WTC11 (cell line): ENCODE measurements around the gene FYN. TPM values are rescaled to one million over a fixed set of nuclear protein-coding genes. Genes with fewer than 3 reads are reported as not detected.

Experiments used
- ATAC-seq: fragments of 200-7000 bp; cut with Tn5 transposase; 2 replicates; pipeline ENCODE4 v1.10.0; 2021; ENCODE audit warnings: mild to moderate bottlenecking, moderate library complexity
- CTCF ChIA-PET: fragments of 300-600 bp; sonication (Branson Sonifier 250); formaldehyde crosslinking; loops from one replicate; lab custom pipeline; 2021; ENCODE audit warnings: antibody characterized with exemption; lab: Charles Lee
- POLR2A ChIA-PET: fragments of 350-600 bp; sonication (Branson Sonifier 250); formaldehyde crosslinking; loops from one replicate; lab custom pipeline; 2021; ENCODE audit warnings: antibody characterized with exemption; lab: Charles Lee
- DNase-seq: peaks from one replicate; pipeline ENCODE4 v3.0.0; 2021; ENCODE audit warnings: low spot score
- H3K27ac Mint-ChIP-seq: 2 replicates; pipeline ENCODE4 v1.8.0; 2021; ENCODE audit warnings: mixed read lengths
- H3K27me3 Mint-ChIP-seq: 2 replicates; pipeline ENCODE4 v1.8.0; 2021; ENCODE audit warnings: low read depth, mild to moderate bottlenecking, moderate library complexity, mixed read lengths
- H3K36me3 Mint-ChIP-seq: 2 replicates; pipeline ENCODE4 v1.8.0; 2021; ENCODE audit warnings: mixed read lengths
- H3K4me1 Mint-ChIP-seq: 2 replicates; pipeline ENCODE4 v1.8.0; 2022; ENCODE audit warnings: mixed read lengths
- H3K4me3 Mint-ChIP-seq: 2 replicates; pipeline ENCODE4 v1.8.0; 2021; ENCODE audit warnings: mild to moderate bottlenecking, moderate library complexity, mixed read lengths
- H3K9me3 Mint-ChIP-seq: 2 replicates; pipeline ENCODE4 v1.8.0; 2021; ENCODE audit warnings: mixed read lengths
- ETV6 ChIP-seq: sonication (generic); formaldehyde crosslinking; IDR thresholded peaks from 2 replicates; pipeline ENCODE4 v1.8.1; 2022; ENCODE audit warnings: mild to moderate bottlenecking, missing genetic modification reagents
- GABPB1 ChIP-seq: sonication (generic); formaldehyde crosslinking; IDR thresholded peaks from 2 replicates; pipeline ENCODE4 v1.8.1; 2023; ENCODE audit warnings: mild to moderate bottlenecking, missing genetic modification reagents
- GRHL2 ChIP-seq: fragments of 250-450 bp; sonication (Bioruptor Pico); IDR thresholded peaks from 2 replicates; pipeline ENCODE4 v1.8.0; 2022; ENCODE audit warnings: mild to moderate bottlenecking, moderate library complexity; ENCODE audit not compliant: insufficient replicate concordance, severe bottlenecking
- NFATC4 ChIP-seq: fragments of 250-450 bp; sonication (Bioruptor Pico); IDR thresholded peaks from 2 replicates; pipeline ENCODE4 v1.9.0; 2021; ENCODE audit warnings: mild to moderate bottlenecking
- OVOL2 ChIP-seq: fragments of 250-450 bp; sonication (Bioruptor Pico); IDR thresholded peaks from 2 replicates; pipeline ENCODE4 v1.9.0; 2021; ENCODE audit warnings: mild to moderate bottlenecking, borderline replicate concordance
- ZNF219 ChIP-seq: sonication (generic); formaldehyde crosslinking; IDR thresholded peaks from 2 replicates; pipeline ENCODE4 v1.8.0; 2023; ENCODE audit warnings: missing genetic modification reagents, mild to moderate bottlenecking, borderline replicate concordance
- ZNF396 ChIP-seq: fragments of 250-450 bp; sonication (Bioruptor Pico); IDR thresholded peaks from 2 replicates; pipeline ENCODE4 v1.8.0; 2021; ENCODE audit warnings: mild to moderate bottlenecking, moderate library complexity, borderline replicate concordance
- total RNA-seq: library from RNA; stranded (reverse); gene quantifications from 3 replicates; pipeline ENCODE4 v1.2.3, GENCODE V29; 2021
- TF ChIP-seq, protein P1 (sequence below): fragments of 250-450 bp; sonication (Bioruptor Pico); IDR thresholded peaks from 2 replicates; pipeline ENCODE4 v1.9.0; 2021; ENCODE audit warnings: moderate library complexity, mild to moderate bottlenecking, inconsistent platforms, borderline replicate concordance
- TF ChIP-seq, protein P2 (sequence below): sonication (generic); formaldehyde crosslinking; IDR thresholded peaks from 2 replicates; pipeline ENCODE4 v1.8.0; 2023; ENCODE audit warnings: missing genetic modification reagents, mild to moderate bottlenecking, borderline replicate concordance
- TF ChIP-seq, protein P3 (sequence below): sonication (generic); formaldehyde crosslinking; IDR thresholded peaks from 2 replicates; pipeline ENCODE4 v1.8.1; 2023; ENCODE audit warnings: mild to moderate bottlenecking, missing genetic modification reagents, borderline replicate concordance
- TF ChIP-seq, protein P4 (sequence below): sonication (generic); formaldehyde crosslinking; IDR thresholded peaks from 2 replicates; pipeline ENCODE4 v1.8.1; 2023; ENCODE audit warnings: mild to moderate bottlenecking, missing genetic modification reagents, moderate library complexity
- TF ChIP-seq, protein P5 (sequence below): fragments of 250-450 bp; sonication (Bioruptor Pico); IDR thresholded peaks from 2 replicates; pipeline ENCODE4 v1.8.0; 2021; ENCODE audit warnings: mild to moderate bottlenecking
- TF ChIP-seq, protein P6 (sequence below): sonication (generic); formaldehyde crosslinking; IDR thresholded peaks from 2 replicates; pipeline ENCODE4 v1.8.0; 2022; ENCODE audit warnings: mild to moderate bottlenecking, missing genetic modification reagents
- TF ChIP-seq, protein P7 (sequence below): sonication (generic); formaldehyde crosslinking; IDR thresholded peaks from 2 replicates; pipeline ENCODE4 v1.8.0; 2022; ENCODE audit warnings: mild to moderate bottlenecking, missing genetic modification reagents

The FYN gene
- total RNA-seq, 1 experiment from 2014 or later = 63.9 TPM

DNA sequence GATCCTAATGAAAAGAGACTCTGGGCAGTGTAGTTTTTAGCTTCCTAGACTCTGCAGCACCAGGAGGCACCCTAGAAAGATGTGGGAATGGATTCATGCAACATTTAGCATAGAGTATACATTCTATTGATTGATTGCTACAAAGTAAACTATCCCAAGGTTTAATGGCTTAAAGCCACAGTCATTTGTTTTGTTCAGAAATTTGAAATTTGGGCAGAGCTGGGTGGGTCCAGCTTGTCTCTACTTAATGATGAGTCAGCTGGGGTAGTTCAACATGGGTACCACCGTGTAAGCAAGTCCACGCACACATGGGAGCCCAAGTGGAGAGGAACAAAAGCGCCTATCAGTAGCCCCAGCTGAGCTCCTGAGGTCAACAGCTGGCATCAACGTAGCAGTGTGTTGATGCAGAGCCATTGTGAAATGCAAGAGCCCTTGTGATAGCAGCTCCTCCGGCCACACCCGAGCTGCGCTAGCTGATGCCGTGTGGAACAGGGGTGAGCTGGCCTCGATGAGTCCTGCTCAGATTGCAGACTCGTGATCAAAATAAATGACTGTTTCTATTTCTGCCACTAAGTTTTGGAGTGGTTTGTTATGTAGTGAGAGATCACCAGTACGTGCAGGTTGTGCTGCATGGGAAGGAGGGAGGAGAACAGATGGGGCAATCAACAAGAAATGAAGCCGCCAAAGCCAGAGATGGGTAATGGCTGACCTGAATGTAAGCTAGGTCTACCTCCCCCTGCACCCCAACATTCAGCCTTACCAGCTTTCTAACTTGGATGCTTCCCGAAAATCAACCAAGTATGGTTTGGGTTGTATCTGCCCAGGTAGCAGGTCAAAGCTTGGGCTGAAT lies 221.8 kb downstream of the FYN start:
- DNase-seq (no peak), ATAC-seq (no peak)
- ChIA-PET CTCF (interaction anchor here (0.5 to 1.7 kb wide), 3 partner anchors 9 to 392 kb away, joined by 3 to 7 read pairs (median 4); a partner anchor contains a TSS), POLR2A (interaction anchor here (1.3 kb wide), 1 partner anchor 169 kb away, joined by 6 read pairs; the partner anchor contains the start of gene REV3L)
- H3K4me3 Mint-ChIP-seq = no peak overlapping the region
- peaks cover 2% of the 10 kb centered on the region; the same call in 1 of the 2 replicates for H3K36me3 Mint-ChIP-seq
- H3K4me1 Mint-ChIP-seq = peaks cover 38% of the 10 kb centered on the region
- no peak overlapping the region for H3K27ac Mint-ChIP-seq
- no peaks in the 10 kb centered on the region for H3K27me3 Mint-ChIP-seq
- TF ChIP-seq ZNF219 (CRISPR knock-in tag) (no peak), NFATC4 (CRISPR knock-in tag) (no peak), ETV6 (CRISPR knock-in tag) (no peak), GABPB1 (CRISPR knock-in tag) (no peak), OVOL2 (no peak), ZNF396 (CRISPR knock-in tag) (no peak), GRHL2 (CRISPR knock-in tag) (no peak)
- TF ChIP-seq, protein P1, sequence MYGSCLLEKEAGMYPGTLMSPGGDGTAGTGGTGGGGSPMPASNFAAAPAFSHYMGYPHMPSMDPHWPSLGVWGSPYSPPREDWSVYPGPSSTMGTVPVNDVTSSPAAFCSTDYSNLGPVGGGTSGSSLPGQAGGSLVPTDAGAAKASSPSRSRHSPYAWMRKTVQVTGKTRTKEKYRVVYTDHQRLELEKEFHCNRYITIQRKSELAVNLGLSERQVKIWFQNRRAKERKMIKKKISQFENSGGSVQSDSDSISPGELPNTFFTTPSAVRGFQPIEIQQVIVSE = no peak
- TF ChIP-seq, protein P2, sequence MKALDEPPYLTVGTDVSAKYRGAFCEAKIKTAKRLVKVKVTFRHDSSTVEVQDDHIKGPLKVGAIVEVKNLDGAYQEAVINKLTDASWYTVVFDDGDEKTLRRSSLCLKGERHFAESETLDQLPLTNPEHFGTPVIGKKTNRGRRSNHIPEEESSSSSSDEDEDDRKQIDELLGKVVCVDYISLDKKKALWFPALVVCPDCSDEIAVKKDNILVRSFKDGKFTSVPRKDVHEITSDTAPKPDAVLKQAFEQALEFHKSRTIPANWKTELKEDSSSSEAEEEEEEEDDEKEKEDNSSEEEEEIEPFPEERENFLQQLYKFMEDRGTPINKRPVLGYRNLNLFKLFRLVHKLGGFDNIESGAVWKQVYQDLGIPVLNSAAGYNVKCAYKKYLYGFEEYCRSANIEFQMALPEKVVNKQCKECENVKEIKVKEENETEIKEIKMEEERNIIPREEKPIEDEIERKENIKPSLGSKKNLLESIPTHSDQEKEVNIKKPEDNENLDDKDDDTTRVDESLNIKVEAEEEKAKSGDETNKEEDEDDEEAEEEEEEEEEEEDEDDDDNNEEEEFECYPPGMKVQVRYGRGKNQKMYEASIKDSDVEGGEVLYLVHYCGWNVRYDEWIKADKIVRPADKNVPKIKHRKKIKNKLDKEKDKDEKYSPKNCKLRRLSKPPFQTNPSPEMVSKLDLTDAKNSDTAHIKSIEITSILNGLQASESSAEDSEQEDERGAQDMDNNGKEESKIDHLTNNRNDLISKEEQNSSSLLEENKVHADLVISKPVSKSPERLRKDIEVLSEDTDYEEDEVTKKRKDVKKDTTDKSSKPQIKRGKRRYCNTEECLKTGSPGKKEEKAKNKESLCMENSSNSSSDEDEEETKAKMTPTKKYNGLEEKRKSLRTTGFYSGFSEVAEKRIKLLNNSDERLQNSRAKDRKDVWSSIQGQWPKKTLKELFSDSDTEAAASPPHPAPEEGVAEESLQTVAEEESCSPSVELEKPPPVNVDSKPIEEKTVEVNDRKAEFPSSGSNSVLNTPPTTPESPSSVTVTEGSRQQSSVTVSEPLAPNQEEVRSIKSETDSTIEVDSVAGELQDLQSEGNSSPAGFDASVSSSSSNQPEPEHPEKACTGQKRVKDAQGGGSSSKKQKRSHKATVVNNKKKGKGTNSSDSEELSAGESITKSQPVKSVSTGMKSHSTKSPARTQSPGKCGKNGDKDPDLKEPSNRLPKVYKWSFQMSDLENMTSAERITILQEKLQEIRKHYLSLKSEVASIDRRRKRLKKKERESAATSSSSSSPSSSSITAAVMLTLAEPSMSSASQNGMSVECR (CRISPR knock-in tag) = no peak
- TF ChIP-seq, protein P3, sequence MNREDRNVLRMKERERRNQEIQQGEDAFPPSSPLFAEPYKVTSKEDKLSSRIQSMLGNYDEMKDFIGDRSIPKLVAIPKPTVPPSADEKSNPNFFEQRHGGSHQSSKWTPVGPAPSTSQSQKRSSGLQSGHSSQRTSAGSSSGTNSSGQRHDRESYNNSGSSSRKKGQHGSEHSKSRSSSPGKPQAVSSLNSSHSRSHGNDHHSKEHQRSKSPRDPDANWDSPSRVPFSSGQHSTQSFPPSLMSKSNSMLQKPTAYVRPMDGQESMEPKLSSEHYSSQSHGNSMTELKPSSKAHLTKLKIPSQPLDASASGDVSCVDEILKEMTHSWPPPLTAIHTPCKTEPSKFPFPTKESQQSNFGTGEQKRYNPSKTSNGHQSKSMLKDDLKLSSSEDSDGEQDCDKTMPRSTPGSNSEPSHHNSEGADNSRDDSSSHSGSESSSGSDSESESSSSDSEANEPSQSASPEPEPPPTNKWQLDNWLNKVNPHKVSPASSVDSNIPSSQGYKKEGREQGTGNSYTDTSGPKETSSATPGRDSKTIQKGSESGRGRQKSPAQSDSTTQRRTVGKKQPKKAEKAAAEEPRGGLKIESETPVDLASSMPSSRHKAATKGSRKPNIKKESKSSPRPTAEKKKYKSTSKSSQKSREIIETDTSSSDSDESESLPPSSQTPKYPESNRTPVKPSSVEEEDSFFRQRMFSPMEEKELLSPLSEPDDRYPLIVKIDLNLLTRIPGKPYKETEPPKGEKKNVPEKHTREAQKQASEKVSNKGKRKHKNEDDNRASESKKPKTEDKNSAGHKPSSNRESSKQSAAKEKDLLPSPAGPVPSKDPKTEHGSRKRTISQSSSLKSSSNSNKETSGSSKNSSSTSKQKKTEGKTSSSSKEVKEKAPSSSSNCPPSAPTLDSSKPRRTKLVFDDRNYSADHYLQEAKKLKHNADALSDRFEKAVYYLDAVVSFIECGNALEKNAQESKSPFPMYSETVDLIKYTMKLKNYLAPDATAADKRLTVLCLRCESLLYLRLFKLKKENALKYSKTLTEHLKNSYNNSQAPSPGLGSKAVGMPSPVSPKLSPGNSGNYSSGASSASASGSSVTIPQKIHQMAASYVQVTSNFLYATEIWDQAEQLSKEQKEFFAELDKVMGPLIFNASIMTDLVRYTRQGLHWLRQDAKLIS (CRISPR knock-in tag) = no peak
- TF ChIP-seq, protein P4, sequence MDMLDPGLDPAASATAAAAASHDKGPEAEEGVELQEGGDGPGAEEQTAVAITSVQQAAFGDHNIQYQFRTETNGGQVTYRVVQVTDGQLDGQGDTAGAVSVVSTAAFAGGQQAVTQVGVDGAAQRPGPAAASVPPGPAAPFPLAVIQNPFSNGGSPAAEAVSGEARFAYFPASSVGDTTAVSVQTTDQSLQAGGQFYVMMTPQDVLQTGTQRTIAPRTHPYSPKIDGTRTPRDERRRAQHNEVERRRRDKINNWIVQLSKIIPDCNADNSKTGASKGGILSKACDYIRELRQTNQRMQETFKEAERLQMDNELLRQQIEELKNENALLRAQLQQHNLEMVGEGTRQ (CRISPR knock-in tag) = no peak
- TF ChIP-seq, protein P5, sequence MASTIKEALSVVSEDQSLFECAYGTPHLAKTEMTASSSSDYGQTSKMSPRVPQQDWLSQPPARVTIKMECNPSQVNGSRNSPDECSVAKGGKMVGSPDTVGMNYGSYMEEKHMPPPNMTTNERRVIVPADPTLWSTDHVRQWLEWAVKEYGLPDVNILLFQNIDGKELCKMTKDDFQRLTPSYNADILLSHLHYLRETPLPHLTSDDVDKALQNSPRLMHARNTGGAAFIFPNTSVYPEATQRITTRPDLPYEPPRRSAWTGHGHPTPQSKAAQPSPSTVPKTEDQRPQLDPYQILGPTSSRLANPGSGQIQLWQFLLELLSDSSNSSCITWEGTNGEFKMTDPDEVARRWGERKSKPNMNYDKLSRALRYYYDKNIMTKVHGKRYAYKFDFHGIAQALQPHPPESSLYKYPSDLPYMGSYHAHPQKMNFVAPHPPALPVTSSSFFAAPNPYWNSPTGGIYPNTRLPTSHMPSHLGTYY (CRISPR knock-in tag) = no peak
- TF ChIP-seq, protein P6, sequence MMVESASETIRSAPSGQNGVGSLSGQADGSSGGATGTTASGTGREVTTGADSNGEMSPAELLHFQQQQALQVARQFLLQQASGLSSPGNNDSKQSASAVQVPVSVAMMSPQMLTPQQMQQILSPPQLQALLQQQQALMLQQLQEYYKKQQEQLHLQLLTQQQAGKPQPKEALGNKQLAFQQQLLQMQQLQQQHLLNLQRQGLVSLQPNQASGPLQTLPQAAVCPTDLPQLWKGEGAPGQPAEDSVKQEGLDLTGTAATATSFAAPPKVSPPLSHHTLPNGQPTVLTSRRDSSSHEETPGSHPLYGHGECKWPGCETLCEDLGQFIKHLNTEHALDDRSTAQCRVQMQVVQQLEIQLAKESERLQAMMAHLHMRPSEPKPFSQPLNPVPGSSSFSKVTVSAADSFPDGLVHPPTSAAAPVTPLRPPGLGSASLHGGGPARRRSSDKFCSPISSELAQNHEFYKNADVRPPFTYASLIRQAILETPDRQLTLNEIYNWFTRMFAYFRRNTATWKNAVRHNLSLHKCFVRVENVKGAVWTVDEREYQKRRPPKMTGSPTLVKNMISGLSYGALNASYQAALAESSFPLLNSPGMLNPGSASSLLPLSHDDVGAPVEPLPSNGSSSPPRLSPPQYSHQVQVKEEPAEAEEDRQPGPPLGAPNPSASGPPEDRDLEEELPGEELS (CRISPR knock-in tag) = no peak
- TF ChIP-seq, protein P7, sequence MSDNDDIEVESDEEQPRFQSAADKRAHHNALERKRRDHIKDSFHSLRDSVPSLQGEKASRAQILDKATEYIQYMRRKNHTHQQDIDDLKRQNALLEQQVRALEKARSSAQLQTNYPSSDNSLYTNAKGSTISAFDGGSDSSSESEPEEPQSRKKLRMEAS = no peak
- H3K9me3 Mint-ChIP-seq = peaks cover 15% of the 10 kb centered on the region
